ENCODE measurements around the gene RFX5.

RFX5 gene

GRCh38 chr1:151325231-151325630 lies 21.8 kb downstream of the RFX5 start:
- H2AFZ ChIP-seq (ENCODE audit: low read length), result no peak overlapping the region
- H3K4me3 ChIP-seq (ENCODE audit: low read length), result no peak overlapping the region
- no peak overlapping the region for H3K9ac ChIP-seq (ENCODE audit: low read length)
- no peaks in the 10 kb centered on the region for H3K27me3 ChIP-seq (replicated peaks; ENCODE audit: insufficient read depth, low read length)
- H4K20me1 ChIP-seq (ENCODE audit: insufficient read depth, low read length), result no peaks in the 10 kb centered on the region
- H3K79me2 ChIP-seq (ENCODE audit: low read length), result peaks cover 57% of the 10 kb centered on the region
- no peak overlapping the region for H3K4me2 ChIP-seq (ENCODE audit: low read depth, low read length)
- TF ChIP-seq CTCF (IDR thresholded peaks at IDR 0.05; ENCODE audit: low read length), result no peak
- no peak for TF ChIP-seq EZH2phosphoT487 (IDR thresholded peaks at IDR 0.05; ENCODE audit: low read length)
- TF ChIP-seq EZH2 (optimal IDR thresholded peaks at IDR 0.05; ENCODE audit: low read depth, low read length), result no peak
- no peaks in the 10 kb centered on the region for H3K9me3 ChIP-seq (replicated peaks; ENCODE audit: insufficient read depth, low read length)
- H3K27ac ChIP-seq (ENCODE audit: low read length), result no peak overlapping the region
- no peaks in the 10 kb centered on the region for H3K9me2 ChIP-seq (replicated peaks; ENCODE audit: insufficient read depth, low read length)
- no peak for DNase-seq
- no peaks in the 10 kb centered on the region; the same call in 1 of the 2 replicates for H3K36me3 ChIP-seq (replicated peaks; ENCODE audit: insufficient read depth, low read length)
- peaks cover 6% of the 10 kb centered on the region; the same call in 1 of the 2 replicates for H3F3A ChIP-seq (ENCODE audit: insufficient read depth, low read length)
- peaks cover 18% of the 10 kb centered on the region for H3K4me1 ChIP-seq (ENCODE audit: low read length)

GRCh38 chr1:151324390-151324930 lies 22.6 kb downstream of the RFX5 start:
- Histone ChIP-seq H3K9me2 (replicated peaks; ENCODE audit: insufficient read depth, low read length) (no peaks in the 10 kb centered on the region), H2AFZ (ENCODE audit: low read length) (no peak overlapping the region), H3K4me3 (ENCODE audit: low read length) (no peak overlapping the region), H3F3A (ENCODE audit: insufficient read depth, low read length) (peaks cover 6% of the 10 kb centered on the region; the same call in 1 of the 2 replicates), H3K36me3 (replicated peaks; ENCODE audit: insufficient read depth, low read length) (no peaks in the 10 kb centered on the region; the same call in 1 of the 2 replicates), H3K9ac (ENCODE audit: low read length) (no peak overlapping the region), H3K4me2 (ENCODE audit: low read depth, low read length) (no peak overlapping the region), H3K4me1 (ENCODE audit: low read length) (peaks cover 18% of the 10 kb centered on the region), H3K79me2 (ENCODE audit: low read length) (peaks cover 62% of the 10 kb centered on the region), H4K20me1 (ENCODE audit: insufficient read depth, low read length) (no peaks in the 10 kb centered on the region), H3K27me3 (replicated peaks; ENCODE audit: insufficient read depth, low read length) (no peaks in the 10 kb centered on the region), H3K9me3 (replicated peaks; ENCODE audit: insufficient read depth, low read length) (no peaks in the 10 kb centered on the region), H3K27ac (ENCODE audit: low read length) (no peak overlapping the region)
- no peak for DNase-seq
- no peak for TF ChIP-seq CTCF (IDR thresholded peaks at IDR 0.05; ENCODE audit: low read length)
- no peak for TF ChIP-seq EZH2phosphoT487 (IDR thresholded peaks at IDR 0.05; ENCODE audit: low read length)
- no peak for TF ChIP-seq EZH2 (optimal IDR thresholded peaks at IDR 0.05; ENCODE audit: low read depth, low read length)

GRCh38 chr1:151318975-151319374 lies 28.1 kb downstream of the RFX5 start:
- Histone ChIP-seq H3K9me2 (replicated peaks; ENCODE audit: insufficient read depth, low read length) (no peaks in the 10 kb centered on the region), H3F3A (ENCODE audit: insufficient read depth, low read length) (no peaks in the 10 kb centered on the region), H3K36me3 (replicated peaks; ENCODE audit: insufficient read depth, low read length) (peaks cover 8% of the 10 kb centered on the region; the same call in 1 of the 2 replicates), H3K27me3 (replicated peaks; ENCODE audit: insufficient read depth, low read length) (no peaks in the 10 kb centered on the region), H3K4me1 (ENCODE audit: low read length) (no peaks in the 10 kb centered on the region), H3K9me3 (replicated peaks; ENCODE audit: insufficient read depth, low read length) (no peaks in the 10 kb centered on the region), H3K9ac (ENCODE audit: low read length) (no peak overlapping the region), H2AFZ (ENCODE audit: low read length) (no peak overlapping the region), H3K79me2 (ENCODE audit: low read length) (peaks cover 50% of the 10 kb centered on the region), H3K27ac (ENCODE audit: low read length) (no peak overlapping the region), H3K4me2 (ENCODE audit: low read depth, low read length) (no peak overlapping the region), H3K4me3 (ENCODE audit: low read length) (no peak overlapping the region), H4K20me1 (ENCODE audit: insufficient read depth, low read length) (no peaks in the 10 kb centered on the region)
- DNase-seq, result no peak
- no peak for TF ChIP-seq EZH2 (optimal IDR thresholded peaks at IDR 0.05; ENCODE audit: low read depth, low read length)
- TF ChIP-seq EZH2phosphoT487 (IDR thresholded peaks at IDR 0.05; ENCODE audit: low read length), result no peak
- no peak for TF ChIP-seq CTCF (IDR thresholded peaks at IDR 0.05; ENCODE audit: low read length)

Measured in MM.1S (cell line).